Measurements from ENCODE around the gene NTHL1. TPM values are rescaled to one million over a fixed set of nuclear protein-coding genes. Genes with fewer than 3 reads are reported as not detected.

NTHL1 gene
- total RNA-seq, 1 experiment from 2014 or later = 39.8 TPM

- no TSS peak for BruUV-seq (replicated peaks)
- Histone ChIP-seq H3K9me3 (ENCODE audit: control insufficient read depth, insufficient read depth, low read depth, low read length) (no peaks in the 10 kb centered on the region), H3K36me3 (ENCODE audit: control insufficient read depth, insufficient read depth, low read length) (peaks cover 4% of the 10 kb centered on the region; the same call in 1 of the 2 replicates), H3K27ac (ENCODE audit: low read length) (no peak overlapping the region), H3K4me1 (ENCODE audit: control insufficient read depth, insufficient read depth, low read length) (0 out of 2 replicates have a peak, but pooled peaks cover 8% of the 10 kb centered on the region), H3K27me3 (ENCODE audit: control insufficient read depth, insufficient read depth, low read length) (no peaks in the 10 kb centered on the region), H3K4me3 (ENCODE audit: low read depth in 2 of 2, low read length in 2 of 2) (no peak overlapping the region)
- ChIA-PET POLR2A (no interaction called here), CTCF (no interaction called here)
- DNase-seq (ENCODE audit: low read depth, low spot score) (no peak), ATAC-seq (no peak)
- intact Hi-C loops (cut with micrococcal nuclease; ENCODE audit: unreplicated experiment) = no loop called here
- in situ Hi-C loops (cut with HindIII; ENCODE audit: low pct_unique_long_range_greater_than_20kb, low sequenced_read_pairs) = no loop called here
- TF ChIP-seq SIN3A (IDR thresholded peaks at IDR 0.05; ENCODE audit: borderline replicate concordance, insufficient read depth, low read depth, low read length) (no peak), REST (IDR thresholded peaks at IDR 0.05; ENCODE audit: insufficient read depth in 1 of 2, low read depth in 2 of 2, low read length in 1 of 2) (no peak), TCF7L2 (IDR thresholded peaks at IDR 0.05; ENCODE audit: low read depth, low read length) (no peak)
Observed at GRCh38 chr16:2093793-2094192, 46.2 kb upstream of the NTHL1 start.

DNA sequence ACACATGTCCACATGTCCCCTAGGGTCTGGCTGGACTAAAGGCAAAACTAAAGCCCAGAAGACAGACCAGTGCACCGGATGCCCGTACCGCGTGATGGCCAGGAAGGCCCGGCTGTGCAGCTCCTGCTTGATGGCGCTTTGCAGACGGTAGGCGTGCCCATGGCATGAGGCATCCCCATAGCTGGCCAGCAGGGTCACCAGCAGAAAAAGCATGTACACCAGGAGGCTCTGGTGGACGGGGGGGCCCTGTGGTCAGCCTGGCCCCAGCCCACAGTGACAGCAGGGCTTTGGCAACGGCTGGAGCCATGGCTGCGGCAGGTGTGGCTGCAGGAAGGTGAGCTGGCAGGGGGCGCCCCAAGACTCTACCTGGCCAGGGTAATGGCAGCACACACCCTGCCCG lies 45.2 kb upstream of the NTHL1 start:
- intact Hi-C loops (cut with micrococcal nuclease; ENCODE audit: unreplicated experiment) = no loop called here
- Histone ChIP-seq H3K27ac (ENCODE audit: low read length) (no peak overlapping the region), H3K27me3 (ENCODE audit: control insufficient read depth, insufficient read depth, low read length) (no peaks in the 10 kb centered on the region), H3K4me3 (ENCODE audit: low read depth in 2 of 2, low read length in 2 of 2) (no peak overlapping the region), H3K36me3 (ENCODE audit: control insufficient read depth, insufficient read depth, low read length) (peaks cover 4% of the 10 kb centered on the region; the same call in 1 of the 2 replicates), H3K4me1 (ENCODE audit: control insufficient read depth, insufficient read depth, low read length) (0 out of 2 replicates have a peak, but pooled peaks cover 9% of the 10 kb centered on the region), H3K9me3 (ENCODE audit: control insufficient read depth, insufficient read depth, low read depth, low read length) (no peaks in the 10 kb centered on the region)
- BruUV-seq (replicated peaks) = no TSS peak
- ChIA-PET POLR2A (no interaction called here), CTCF (no interaction called here)
- in situ Hi-C loops (cut with HindIII; ENCODE audit: low pct_unique_long_range_greater_than_20kb, low sequenced_read_pairs) = no loop called here
- ATAC-seq (no peak), DNase-seq (ENCODE audit: low read depth, low spot score) (no peak)
- TF ChIP-seq, protein P1, sequence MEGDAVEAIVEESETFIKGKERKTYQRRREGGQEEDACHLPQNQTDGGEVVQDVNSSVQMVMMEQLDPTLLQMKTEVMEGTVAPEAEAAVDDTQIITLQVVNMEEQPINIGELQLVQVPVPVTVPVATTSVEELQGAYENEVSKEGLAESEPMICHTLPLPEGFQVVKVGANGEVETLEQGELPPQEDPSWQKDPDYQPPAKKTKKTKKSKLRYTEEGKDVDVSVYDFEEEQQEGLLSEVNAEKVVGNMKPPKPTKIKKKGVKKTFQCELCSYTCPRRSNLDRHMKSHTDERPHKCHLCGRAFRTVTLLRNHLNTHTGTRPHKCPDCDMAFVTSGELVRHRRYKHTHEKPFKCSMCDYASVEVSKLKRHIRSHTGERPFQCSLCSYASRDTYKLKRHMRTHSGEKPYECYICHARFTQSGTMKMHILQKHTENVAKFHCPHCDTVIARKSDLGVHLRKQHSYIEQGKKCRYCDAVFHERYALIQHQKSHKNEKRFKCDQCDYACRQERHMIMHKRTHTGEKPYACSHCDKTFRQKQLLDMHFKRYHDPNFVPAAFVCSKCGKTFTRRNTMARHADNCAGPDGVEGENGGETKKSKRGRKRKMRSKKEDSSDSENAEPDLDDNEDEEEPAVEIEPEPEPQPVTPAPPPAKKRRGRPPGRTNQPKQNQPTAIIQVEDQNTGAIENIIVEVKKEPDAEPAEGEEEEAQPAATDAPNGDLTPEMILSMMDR (IDR thresholded peaks at IDR 0.05) = no peak
- no peak for TF ChIP-seq SIN3A (IDR thresholded peaks at IDR 0.05; ENCODE audit: borderline replicate concordance, insufficient read depth, low read depth, low read length)
- no peak for TF ChIP-seq TCF7L2 (IDR thresholded peaks at IDR 0.05; ENCODE audit: low read depth, low read length)
- no peak for TF ChIP-seq REST (IDR thresholded peaks at IDR 0.05; ENCODE audit: insufficient read depth in 1 of 2, low read depth in 2 of 2, low read length in 1 of 2)
- TF ChIP-seq POLR2AphosphoS5 (IDR thresholded peaks at IDR 0.05; ENCODE audit: low read depth, low read length) = no peak
